Measurements from ENCODE around the gene ZNF212.

ZNF212 gene

DNA sequence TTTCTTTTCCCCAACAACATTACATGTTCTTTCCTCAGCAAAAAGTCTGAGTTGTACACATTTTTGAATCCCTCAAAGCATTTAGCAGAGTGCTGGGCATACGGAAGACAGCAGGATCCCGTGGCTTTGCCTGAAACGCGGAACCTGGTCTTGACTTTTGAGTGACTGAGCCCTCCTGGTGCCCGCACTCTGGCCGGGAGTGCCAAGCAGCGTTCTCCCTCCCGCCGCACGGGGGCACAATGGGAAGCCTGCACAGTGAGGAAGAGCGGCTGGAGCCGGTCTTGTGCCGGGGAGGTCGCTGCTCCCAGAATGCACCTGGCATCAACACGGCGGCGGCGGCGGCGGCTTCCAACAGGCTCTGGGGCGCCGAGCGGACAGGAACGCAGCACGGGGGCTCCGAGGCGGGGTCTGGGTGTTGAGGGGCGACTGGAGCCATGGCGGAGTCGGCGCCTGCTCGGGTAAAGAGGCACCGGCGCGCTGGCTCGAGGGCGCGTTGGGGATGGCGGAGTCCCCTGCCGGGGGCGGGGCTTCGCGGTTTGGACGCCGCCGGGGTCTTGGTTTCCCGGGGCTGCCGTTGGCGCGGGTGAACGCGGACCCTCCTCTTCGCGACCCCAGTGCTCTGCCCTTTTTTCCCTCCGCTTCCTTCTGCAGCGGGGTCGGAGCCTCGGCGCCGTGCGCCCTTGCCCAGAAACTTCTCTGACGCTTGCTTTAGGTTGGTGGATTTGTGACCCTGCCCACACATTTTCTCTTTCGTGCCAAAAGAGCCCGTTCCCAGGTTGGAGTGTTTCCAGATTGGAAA lies at the start of gene ZNF212:
TSS of gene ZNF212 (plus strand) at position 307 of the 799 bp plus-strand sequence. CDS start at position 435, 128 bp downstream.
- peak; percentile 72 to 81 for DNase-seq (ENCODE audit: low read depth in 2 of 2)

DNA sequence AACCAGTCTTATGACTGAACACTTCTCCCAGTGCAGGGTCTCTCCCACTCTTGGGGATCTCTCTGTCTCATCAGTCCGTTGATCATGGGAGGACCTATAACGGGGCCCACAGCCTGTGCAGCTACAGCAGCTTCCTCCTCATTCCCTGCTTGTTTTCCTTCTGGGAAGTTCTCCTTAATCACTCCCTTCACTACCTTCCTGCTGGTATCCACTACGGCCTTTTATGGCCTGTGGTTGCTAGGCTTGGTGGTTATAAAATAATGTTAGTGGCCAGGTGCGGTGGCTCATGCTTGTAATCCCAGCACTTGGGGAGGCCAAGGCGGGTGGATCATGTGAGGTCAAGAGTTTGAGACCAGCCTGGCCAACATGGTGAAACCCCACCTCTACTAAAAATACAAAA lies 47.6 kb upstream of the ZNF212 start:
- no peak for DNase-seq (ENCODE audit: low read depth in 2 of 2)

- DNase-seq (ENCODE audit: low read depth in 2 of 2) = no peak
These were observed 44.7 kb upstream of the ZNF212 start for GRCh38 chr7:149194799-149195179.

DNA sequence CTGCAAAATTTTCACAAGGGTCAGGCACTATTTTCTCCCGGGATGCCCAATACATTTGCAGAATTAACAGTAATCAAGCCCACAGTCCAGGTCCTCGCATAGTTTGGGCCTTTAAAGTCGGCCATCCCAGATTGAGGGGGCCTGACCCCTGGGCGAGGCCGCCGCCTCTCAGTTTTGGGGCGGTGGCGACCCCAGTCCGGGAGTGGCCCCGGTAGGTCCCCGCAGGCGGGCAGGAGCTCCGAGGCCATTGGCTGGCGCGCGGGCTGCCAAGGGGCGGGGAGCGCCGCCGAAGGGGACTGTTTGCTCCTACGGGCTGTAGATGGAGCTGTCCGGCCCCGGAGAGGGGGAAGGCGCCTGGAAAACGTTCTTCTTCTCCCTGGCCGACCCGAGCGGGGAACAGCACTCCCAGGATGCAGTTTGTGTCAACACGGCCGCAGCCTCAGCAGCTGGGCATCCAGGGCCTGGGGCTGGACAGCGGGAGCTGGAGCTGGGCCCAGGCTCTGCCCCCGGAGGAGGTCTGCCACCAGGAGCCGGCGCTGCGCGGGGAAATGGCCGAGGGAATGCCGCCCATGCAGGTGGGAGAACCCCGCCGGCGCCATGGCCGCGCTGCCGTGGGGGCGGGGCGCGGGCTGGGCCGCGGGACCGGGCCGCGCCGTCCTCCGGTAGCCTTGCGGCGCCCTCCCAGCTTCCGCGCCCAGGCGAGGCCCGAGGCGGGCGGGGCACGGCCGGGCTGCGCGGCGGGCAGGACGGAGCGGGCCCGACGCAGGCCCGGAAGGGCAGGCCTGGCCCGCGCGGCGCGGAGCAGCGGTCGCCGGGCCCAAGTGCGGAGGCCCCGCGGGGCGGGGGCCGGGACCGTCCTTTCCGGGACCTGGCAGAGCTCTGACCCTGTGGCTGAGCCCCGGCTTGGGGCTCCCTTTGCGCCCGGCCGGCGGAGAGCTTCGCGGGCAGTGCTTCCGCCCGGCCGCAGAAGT lies 44.0 kb upstream of the ZNF212 start, which contains the start of gene ZNF282:
TSS of gene ZNF282 (plus strand) at position 367 of the 971 bp plus-strand sequence. CDS start at position 411, 44 bp downstream.
- peak; percentile 38 for DNase-seq (ENCODE audit: low read depth in 2 of 2)

- DNase-seq (ENCODE audit: low read depth in 2 of 2) = no peak
These were observed 43.2 kb upstream of the ZNF212 start for GRCh38 chr7:149196151-149196704.

DNA sequence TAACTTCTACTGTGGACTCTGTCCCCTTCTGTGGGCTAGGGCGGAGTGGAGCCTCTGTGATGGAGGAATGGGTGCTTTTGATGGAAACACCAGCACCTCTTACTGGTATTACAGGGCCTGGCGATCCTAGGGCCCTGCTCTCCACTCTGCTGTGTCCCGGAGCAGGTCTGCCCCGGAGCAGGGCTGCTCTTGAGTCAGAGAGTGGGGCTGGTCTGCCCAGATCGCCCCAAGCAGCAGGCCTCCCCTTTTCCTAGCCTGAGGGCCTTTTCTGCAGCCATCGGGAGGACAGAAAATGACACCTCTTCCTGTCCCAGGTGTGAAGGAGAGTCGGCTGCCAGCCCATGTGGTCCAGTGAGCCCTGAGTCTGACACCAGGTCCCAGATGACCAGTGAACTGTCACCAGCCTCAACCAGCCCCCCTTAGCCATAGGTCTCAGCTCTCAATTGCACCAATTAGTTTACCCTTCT lies 42.7 kb upstream of the ZNF212 start:
- no peak for DNase-seq (ENCODE audit: low read depth in 2 of 2)

DNA sequence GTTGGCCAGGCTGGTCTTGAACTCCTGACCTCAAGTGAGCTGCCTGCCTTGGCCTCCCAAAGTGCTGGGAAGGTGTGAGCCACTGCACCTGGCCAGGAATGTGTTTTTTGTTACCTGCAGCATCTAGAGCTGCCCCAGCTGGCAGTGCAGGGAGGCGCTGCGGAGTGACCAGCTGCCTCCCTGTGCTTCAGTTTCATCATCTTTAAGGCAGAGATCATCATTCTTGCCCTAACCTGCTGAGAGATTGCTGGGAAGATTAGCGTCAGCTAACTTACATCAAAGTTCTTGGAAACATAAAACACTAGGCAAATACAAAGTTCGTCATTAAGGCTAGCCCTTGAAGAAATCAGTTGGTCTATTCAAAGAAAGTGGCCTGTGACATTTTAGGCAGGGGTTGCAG lies 41.8 kb upstream of the ZNF212 start:
- no peak for DNase-seq (ENCODE audit: low read depth in 2 of 2)

DNA sequence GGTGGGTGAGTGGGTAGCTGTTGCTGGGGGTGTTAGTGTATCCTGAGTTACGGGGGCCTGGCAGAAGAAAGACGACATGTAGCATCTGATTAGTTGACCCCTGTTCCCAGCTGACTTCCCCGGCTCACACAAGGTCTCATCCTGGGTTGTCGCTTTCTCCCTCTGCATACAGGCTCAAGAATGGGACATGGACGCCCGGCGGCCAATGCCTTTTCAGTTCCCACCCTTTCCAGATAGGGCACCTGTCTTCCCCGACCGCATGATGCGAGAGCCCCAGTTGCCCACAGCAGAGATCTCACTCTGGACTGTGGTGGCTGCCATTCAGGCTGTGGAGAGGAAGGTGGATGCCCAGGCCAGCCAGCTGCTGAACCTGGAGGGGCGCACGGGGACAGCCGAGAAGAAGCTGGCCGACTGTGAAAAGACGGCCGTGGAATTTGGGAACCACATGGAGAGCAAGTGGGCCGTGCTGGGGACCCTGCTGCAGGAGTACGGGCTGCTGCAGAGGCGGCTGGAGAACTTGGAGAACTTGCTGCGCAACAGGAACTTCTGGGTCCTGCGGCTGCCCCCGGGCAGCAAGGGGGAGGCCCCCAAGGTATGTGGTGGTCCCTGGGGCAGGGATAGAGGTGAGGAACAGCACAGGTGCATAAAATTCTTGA lies 41.2 kb upstream of the ZNF212 start:
- DNase-seq (ENCODE audit: low read depth in 2 of 2) = no peak

- DNase-seq (ENCODE audit: low read depth in 2 of 2) = no peak
These were observed 40.0 kb upstream of the ZNF212 start for GRCh38 chr7:149199234-149199995.

DNA sequence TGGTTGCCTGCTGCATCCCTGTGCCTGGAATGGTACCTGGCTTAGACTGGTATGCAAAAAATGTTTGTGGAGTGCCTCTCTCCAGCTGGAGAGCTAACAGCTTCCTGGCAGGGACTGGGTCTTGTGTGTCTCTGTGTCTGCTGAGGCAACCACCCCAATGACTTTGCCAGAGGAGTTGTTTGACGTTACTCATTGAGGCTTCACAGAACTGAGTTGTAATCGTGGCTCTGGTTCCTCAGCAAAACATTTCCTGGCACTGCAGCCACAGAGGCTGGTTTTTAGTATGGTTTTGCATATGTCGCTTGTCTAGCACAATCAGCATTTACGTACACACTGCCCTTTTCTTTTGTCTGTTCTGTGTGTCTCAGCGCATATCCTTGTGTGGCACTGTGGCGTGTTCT lies 36.6 kb upstream of the ZNF212 start:
- DNase-seq (ENCODE audit: low read depth in 2 of 2) = no peak

GRCh38 chr7:149205690-149206381 lies 33.6 kb upstream of the ZNF212 start:
- DNase-seq (ENCODE audit: low read depth in 2 of 2) = no peak

GRCh38 chr7:149207324-149208035 lies 32.0 kb upstream of the ZNF212 start:
- DNase-seq (ENCODE audit: low read depth in 2 of 2) = no peak

DNA sequence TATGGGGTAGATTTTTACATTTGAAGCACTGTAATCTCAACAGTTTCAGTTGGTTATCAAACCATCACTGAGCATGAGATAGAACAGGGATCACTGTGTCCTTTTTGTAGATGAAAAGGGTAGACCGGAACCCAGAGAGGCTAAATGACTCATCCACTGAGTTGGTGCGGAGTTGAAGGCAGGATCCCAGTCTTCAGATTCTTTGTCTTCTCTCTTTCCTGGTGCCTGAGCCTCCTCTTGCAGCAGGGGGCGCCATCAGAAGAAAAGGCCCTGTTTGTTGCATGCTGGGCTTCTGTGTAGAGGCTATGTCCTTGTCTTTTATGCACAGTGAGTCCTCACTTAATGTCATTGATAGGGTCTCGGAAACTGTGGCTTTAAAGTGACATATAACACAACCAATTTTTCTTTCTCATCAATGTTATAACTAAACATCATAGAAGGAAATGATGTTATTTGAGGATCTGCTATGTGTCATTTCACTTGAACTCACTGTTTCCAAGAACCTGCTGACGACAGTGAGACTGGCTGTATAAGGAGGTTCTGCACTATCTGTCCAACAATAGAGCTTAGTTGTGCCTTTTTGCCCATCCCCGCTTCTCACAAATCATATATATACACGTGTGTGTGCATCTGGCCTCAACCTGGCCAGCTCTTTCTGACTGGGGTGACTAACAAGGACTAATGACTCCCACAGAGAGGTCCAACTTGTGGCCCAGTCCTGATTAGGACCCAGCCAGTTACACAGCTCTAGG lies 29.8 kb upstream of the ZNF212 start:
- DNase-seq (ENCODE audit: low read depth in 2 of 2) = peak; percentile 13 to 39

GRCh38 chr7:149210551-149210950 lies 28.9 kb upstream of the ZNF212 start:
- DNase-seq (ENCODE audit: low read depth in 2 of 2) = no peak

GRCh38 chr7:149214020-149214720 lies 25.3 kb upstream of the ZNF212 start:
- DNase-seq (ENCODE audit: low read depth in 2 of 2) = no peak

- no peak for DNase-seq (ENCODE audit: low read depth in 2 of 2)
These were observed 23.0 kb upstream of the ZNF212 start for GRCh38 chr7:149216402-149216801.

DNA sequence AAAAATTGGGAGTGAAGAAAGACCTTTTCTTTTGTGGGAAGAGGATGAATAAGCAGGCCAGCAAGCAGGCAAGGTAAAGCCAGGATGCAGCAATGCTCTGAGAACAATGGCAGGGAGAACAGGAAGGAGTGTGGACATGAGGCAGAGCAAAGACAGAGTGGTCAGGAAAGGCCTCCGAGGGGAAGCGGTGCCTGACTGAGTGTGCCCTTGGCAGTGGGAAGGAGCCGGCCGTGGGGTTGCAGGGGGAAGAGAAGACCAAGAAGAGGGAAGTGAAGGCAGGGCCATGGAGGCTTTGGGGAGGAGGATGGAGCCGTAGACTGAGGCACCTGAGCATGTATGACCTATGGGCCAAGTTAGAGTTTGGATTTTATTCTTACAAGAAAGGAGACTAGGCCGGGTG lies 21.9 kb upstream of the ZNF212 start:
- DNase-seq (ENCODE audit: low read depth in 2 of 2) = no peak
